Stimulated activated CD8-positive, alpha-beta memory T cell treated with anti-CD3 and anti-CD28 coated beads, Interleukin-4, amount 100 ng/mL, for 1 hour (primary cell): ENCODE results near the gene CXCR6.

ENCODE experiments used
- DNase-seq, 2 donors: peaks; one replicate each; pipeline ENCODE4 v3.0.0-alpha.2; 2020; ENCODE audit warnings: low read depth in 2 of 2, low spot score in 1 of 2

Gene CXCR6

DNA sequence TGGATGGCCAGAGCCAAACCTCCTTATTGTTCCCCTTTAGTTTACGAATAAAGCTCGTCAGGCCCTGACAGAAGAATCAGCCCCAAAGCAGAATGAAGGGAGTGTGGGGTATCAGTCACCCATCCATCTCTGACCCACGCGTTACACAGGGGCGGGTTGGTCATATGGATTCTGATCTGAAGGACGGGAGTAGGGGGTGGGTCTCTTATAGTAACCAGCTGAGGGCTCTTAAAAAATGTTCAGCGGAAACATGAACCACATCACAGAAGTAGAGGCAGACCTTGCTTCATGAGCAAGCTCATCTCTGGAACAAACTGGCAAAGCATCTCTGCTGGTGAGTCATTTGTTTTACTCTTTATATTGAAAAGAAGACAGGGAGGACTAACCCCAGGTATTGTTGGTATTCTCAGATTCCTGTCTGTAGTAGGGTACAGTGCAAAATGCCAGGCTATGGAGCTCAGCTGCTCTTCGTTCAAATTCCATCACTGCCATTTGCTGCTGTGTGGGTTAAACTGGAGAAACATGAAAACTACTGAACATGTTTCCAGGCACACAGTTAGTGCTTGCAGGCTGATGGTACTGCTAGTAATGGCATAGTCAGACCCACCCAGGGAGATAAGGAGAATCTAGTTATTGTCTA is at the start of gene CXCR6:
Gene CXCR6 (plus strand): TSS at position 258 of the 640 bp plus-strand sequence. CDS start 3,018 bp downstream, outside the sequence.
- DNase-seq: no peak

- DNase-seq: no peak
These were observed 49.2 kb upstream of the CXCR6 start for GRCh38 chr3:45894015-45894414.

- no peak for DNase-seq
These were observed 47.4 kb upstream of the CXCR6 start for GRCh38 chr3:45895686-45896468.

DNA sequence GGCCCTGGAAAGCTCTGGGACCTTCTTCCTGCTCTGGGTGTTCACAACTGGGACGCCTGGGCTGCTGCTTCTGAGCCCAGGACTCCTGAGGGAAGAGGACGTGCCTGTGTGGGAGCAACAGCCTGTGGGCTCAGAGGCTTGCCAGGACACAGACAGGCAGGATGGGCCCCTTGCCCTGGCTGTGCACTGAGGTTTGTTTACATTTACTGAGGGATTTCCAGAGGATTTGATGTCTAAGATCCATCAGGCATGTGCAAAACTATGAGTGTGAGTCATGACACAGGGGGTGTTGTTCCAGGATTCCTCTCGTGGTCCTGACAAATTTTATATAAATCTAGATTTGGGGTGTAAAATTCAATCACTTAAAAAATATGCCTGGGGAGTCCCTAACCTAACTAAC is 46.3 kb upstream of the CXCR6 start:
- DNase-seq: no peak

- no peak for DNase-seq
These were observed 38.3 kb upstream of the CXCR6 start for GRCh38 chr3:45904931-45905330.

DNA sequence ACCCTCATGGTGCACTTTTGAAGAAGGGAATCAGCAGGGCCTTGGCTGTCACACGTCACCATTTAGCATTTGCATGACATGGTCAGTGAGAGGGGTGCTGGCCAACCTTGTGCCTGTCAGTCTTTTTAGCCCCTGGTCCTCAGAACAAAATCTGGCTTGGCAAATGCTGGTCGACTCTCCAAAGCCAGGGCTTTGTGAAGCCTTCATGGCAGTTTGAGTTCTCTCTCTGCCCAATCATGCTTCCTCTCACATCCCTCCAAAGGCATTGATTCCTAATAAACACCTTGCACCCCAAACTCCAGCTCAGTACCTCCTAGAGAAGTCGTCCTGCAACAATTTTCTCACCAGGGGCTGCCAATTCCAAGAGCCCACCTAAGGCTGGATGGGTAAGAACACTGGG is 37.5 kb upstream of the CXCR6 start:
- DNase-seq: no peak

- DNase-seq: no peak
These were observed 36.4 kb upstream of the CXCR6 start for GRCh38 chr3:45906681-45907407.

DNA sequence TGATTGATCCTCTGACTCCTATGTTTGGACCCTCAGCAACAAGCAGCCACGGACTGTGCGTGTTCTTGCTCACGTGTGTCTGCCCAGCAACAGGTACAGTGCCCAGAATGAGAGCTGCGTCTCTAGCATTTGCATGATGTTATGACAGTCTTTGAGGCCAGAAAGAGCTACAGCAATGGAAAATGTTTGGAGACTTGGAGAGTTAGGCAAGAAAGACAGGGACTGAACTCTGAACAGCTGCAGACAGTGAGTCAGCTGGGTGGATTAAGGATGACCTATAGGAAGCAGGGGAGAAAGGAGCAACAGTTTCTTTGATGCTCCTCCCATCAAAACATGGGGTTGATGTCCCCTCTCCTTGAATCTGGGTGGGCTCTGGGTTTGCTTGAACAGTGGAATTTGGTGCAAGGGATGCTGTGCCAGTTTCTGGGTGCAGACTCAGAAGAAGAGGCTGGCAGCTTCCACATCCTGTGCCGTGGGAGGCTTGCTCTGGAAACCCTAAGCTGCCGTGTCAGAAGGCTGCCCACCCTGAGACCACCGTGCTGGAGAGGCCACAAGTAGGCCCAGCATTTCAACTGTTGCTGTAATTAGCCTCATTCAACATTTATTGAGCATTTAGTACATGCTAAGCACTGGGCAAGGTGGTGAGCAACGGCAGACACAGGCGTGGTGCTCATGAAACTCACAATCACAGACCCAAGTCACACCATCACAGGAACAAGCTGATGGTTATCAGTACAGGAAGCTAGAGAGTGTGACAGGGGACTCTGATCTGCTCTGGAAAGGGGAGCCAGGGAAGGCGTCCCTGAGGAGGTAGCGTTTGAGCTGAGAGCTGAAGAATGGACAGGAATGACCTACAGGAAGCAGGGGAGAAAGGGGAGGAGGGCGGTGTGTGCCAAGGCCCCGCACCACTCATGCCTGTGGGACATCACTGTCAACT is 35.2 kb upstream of the CXCR6 start:
- DNase-seq: no peak

DNA sequence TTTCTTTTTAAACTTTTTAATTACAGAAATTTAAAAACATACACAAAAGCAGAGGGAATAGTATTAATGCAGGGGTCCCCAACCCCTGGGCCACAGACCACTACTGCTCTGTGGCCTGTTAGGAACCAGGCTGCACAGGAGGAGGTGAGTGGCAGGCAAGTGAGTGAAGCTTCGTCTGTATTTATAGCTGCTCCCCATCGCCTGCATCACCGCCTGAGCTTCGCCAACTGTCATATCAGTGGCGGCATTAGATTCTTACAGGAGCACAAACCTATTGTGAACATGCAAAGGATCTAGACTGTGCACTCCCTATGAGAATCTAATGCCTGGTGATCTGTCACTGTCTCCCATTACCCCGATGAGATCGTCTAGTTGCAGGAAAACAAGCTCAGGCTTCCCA is 34.5 kb upstream of the CXCR6 start:
- no peak for DNase-seq

DNA sequence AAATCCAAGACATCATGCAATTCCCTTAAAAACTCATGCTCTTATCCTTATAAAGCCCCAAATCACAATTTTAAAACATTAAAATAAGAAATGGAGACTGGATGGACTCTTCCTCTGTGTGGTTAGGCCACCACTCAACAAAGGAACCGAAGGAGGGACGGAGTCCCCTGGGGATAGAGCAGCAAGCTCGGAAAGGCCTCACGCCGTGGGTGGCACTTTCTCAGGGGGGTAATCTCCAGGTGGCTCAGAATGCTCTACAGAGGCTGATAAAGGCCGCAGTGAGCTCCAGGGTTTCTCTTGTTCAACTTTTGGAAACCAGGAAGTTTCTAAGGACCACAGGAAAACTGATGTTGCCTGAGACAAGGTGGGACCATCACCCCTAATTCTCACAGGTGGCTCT is 33.7 kb upstream of the CXCR6 start:
- no peak for DNase-seq

GRCh38 chr3:45910892-45911291 is 32.4 kb upstream of the CXCR6 start:
- no peak for DNase-seq

- no peak for DNase-seq
These were observed 31.6 kb upstream of the CXCR6 start for GRCh38 chr3:45911511-45912226.

GRCh38 chr3:45912435-45912834 is 30.8 kb upstream of the CXCR6 start:
- no peak for DNase-seq

DNA sequence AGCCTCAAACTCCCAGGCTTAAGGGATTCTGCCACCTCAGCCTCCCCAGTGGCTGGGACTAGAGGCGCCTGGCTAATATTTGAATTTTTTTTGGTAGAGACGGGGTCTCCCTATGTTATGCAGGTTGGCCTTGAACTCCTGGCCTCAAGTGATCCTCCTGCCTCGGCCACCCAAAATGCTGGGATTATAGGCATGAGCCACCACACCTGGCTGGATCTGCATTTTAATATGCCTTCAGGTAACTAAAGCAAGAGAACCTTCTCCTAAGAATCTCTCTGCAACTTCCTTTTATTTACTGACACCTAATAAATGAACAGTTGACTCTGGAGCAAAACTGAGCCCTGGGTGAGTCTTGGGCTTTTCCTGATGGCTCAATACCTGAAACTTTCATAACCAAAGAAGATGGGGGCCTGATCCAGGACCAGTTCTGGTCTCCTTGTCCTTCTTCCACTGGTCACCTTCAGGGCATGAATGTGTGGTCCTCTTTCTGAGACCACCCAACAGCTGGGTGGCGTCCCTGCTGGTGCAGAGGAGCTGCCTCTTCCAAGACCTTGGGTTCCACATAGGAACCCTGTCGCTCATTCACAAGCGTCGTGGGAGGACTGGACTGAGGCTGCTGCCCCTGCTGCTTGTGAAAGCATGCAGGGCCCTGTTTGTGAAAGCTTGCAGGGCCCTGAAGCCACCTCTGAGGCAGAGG is 28.8 kb upstream of the CXCR6 start:
- no peak for DNase-seq

DNA sequence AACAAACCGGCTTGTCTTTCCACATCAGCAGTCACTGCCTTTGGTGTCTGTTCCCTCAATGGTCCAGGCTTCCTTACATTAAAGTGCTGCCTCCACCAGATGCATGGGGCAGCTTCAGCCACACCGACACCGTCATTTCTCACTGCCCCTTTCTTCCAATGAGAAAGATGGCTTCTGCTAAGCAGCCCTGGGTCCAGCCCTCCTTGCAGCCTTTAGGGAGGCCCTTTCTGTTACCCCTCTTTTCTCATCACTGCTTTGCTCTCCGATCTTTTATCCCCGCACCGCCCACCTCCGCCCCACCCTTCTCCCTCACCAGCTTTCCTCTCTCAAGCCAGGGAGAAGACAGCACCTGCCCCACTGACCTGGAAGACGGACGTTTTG is 28.2 kb upstream of the CXCR6 start:
- DNase-seq: no peak

DNA sequence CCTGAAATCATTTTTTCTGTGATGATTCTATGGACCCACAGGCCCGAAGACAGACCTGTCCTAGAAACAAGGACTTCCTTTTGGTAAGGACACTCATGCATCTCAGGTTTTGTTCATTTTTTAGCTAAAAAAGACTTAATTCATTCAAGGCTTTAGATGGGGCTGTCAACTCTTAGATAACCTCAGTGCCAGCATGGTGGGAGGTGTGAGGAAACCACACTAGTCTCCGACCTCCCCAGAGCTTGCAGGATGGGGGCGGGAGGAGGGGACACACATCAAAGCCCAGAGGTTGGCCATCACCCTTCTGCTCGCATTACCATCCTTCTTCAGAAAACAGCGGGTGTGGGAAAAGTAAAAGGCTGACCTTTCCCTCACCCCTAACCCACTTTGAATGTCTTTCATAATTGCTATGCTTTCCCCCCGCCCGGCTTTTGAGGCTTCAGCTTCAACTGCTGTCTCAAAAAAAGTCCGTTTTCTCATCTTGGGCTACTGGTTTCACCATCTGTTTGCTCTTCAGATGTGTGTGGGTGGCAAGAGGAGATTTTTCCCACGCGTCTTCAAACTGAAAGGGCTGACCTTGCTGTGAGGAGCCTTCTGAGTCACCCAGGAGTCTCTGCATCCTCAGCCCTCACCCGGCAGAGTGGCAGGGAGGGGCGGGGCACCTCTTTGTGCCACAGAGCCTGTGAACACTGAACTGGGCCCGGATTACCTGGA is 27.6 kb upstream of the CXCR6 start:
- peak; percentile 29 to 61 for DNase-seq

- DNase-seq: no peak
These were observed 25.9 kb upstream of the CXCR6 start for GRCh38 chr3:45917146-45917898.
